Measurements from ENCODE around the gene CLK2. TPM values are rescaled to one million over a fixed set of nuclear protein-coding genes. Genes with fewer than 3 reads are reported as not detected.

The CLK2 gene
- total and polyA plus RNA-seq, 2 of the 8 experiments (the other 6 are each of a cell fraction or from before 2014, with no cell fraction given): 62.2 to 76.0 TPM

DNA sequence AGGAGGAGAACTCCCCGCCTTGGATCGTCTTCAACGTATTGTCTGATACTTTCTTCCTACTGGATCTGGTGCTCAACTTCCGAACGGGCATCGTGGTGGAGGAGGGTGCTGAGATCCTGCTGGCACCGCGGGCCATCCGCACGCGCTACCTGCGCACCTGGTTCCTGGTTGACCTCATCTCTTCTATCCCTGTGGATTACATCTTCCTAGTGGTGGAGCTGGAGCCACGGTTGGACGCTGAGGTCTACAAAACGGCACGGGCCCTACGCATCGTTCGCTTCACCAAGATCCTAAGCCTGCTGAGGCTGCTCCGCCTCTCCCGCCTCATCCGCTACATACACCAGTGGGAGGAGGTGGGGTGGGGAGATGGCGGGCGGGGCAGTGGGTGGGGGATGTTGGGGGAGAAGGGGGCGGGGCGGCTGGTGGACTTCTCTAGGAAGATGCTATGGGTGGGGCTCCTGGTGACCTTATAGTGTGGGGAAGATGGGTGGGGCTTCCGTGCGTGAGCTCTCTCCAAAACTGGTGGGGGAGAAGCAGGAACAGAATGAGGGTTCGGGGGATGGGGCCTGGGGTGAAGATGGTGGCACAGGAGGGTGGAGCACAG lies 9.3 kb upstream of the CLK2 start:
- Histone ChIP-seq H3K4ac (replicated peaks; ENCODE audit: insufficient read length, low read depth, low read length) (no peak overlapping the region), H4K91ac (replicated peaks; ENCODE audit: insufficient read length, low read length) (no peak overlapping the region), H3K36me3 (ENCODE audit: control insufficient read depth in 2 of 4, insufficient read depth in 4 of 4, low read length in 3 of 4) (no peaks in the 10 kb centered on the region; a peak in 1 of 8 replicates), H2BK20ac (ENCODE audit: low read length) (no peak overlapping the region), H3K27me3 (replicated peaks in 1 of 4; ENCODE audit: control insufficient read depth in 3 of 4, extremely low read depth in 1 of 4, insufficient read depth in 3 of 4, low read length in 3 of 4) (no peaks in the 10 kb centered on the region), H2AK5ac (ENCODE audit: low read depth, low read length) (no peak overlapping the region), H2BK12ac (ENCODE audit: low read depth, low read length) (0 out of 2 replicates have a peak overlapping the region, but pooled peaks have one; percentile 27), H3K9me3 (ENCODE audit: insufficient read depth in 2 of 2, low read depth in 1 of 2, low read length in 1 of 2) (no peaks in the 10 kb centered on the region), H4K20me1 (replicated peaks in 1 of 2; ENCODE audit: control insufficient read depth in 1 of 2, insufficient read depth in 2 of 2, low read length in 2 of 2) (no peaks in the 10 kb centered on the region), H2BK15ac (ENCODE audit: low read length) (0 out of 2 replicates have a peak overlapping the region, but pooled peaks have one; percentile 46), H3K4me1 (replicated peaks in 1 of 4; ENCODE audit: control insufficient read depth in 3 of 4, insufficient read depth in 4 of 4, low read length in 3 of 4) (peaks cover 9 to 10% (median 10%) of the 10 kb centered on the region in 4 experiments), H4K5ac (ENCODE audit: insufficient read length, low read depth, low read length) (no peak overlapping the region), H3K27ac (ENCODE audit: low read depth, low read length) (no peak overlapping the region), H3K18ac (ENCODE audit: extremely low read depth, low read length) (no peak overlapping the region), H2AFZ (ENCODE audit: low read length) (no peak overlapping the region), H3K9ac (replicated peaks in 1 of 4; ENCODE audit: extremely low read depth in 1 of 4, low read depth in 3 of 4, low read length in 3 of 4) (no peak overlapping the region), H3K14ac (ENCODE audit: insufficient read length) (no peak overlapping the region), H3K23ac (ENCODE audit: insufficient read length) (no peak overlapping the region), H3K23me2 (ENCODE audit: low read depth, low read length) (peaks cover 4% of the 10 kb centered on the region; the same call in 1 of the 2 replicates), H4K8ac (ENCODE audit: extremely low read depth, insufficient read depth, low read length) (no peak overlapping the region), H3K4me2 (ENCODE audit: insufficient read depth in 1 of 2, low read depth in 2 of 2, low read length in 2 of 2) (no peak overlapping the region), H3K56ac (replicated peaks; ENCODE audit: insufficient read length, low read depth, low read length) (no peak overlapping the region), H2BK5ac (ENCODE audit: low read depth, low read length) (no peak overlapping the region), H3K4me3 (ENCODE audit: extremely low read depth in 1 of 4, insufficient read depth in 2 of 4, low read depth in 3 of 4, low read length in 4 of 4) (no peak overlapping the region), H2BK120ac (replicated peaks; ENCODE audit: low read depth, low read length) (no peak overlapping the region), H3K79me2 (ENCODE audit: control insufficient read depth in 1 of 2, insufficient read depth in 2 of 2, low read length in 2 of 2) (no peaks in the 10 kb centered on the region), H3K79me1 (ENCODE audit: low read depth, low read length) (no peaks in the 10 kb centered on the region; the same call in 1 of the 2 replicates)
- ChIA-PET CTCF (ENCODE audit: partially characterized antibody) (interaction anchor here (3.2 to 8.4 kb wide), 3 partner anchors 24 to 40 kb away, joined by 15 to 79 read pairs (median 50); partner anchors contain the start of genes FDPS and RUSC1), POLR2A (ENCODE audit: partially characterized antibody) (interaction anchor here (0.6 to 2.5 kb wide), 4 partner anchors 9 to 196 kb away, joined by 3 to 10 read pairs (median 4); no protein-coding TSS in a partner anchor)
- DNase-seq (ENCODE audit: low read depth in 1 of 2, low spot score in 2 of 2): no peak
- no peak for FAIRE-seq
- WGBS, 2 experiments (ENCODE audit: extremely low coverage in 1 of 2, insufficient coverage in 1 of 2, insufficient read length in 1 of 2, insufficient replicate concordance in 2 of 2, low coverage in 1 of 2, low lambda C conversion rate in 2 of 2, missing lambda C conversion rate in 1 of 2): 94% methylated on average over 26 of the region's 29 CpGs; no CpG with 5 or more reads in 1 of the 2 experiments
- TF ChIP-seq SIRT6 (IDR thresholded peaks at IDR 0.05; ENCODE audit: low read length) (no peak), GABPA (IDR thresholded peaks at IDR 0.05; ENCODE audit: borderline replicate concordance, insufficient read depth, low read length) (no peak), EP300 (IDR thresholded peaks at IDR 0.05; ENCODE audit: borderline replicate concordance in 1 of 2, low read depth in 2 of 2, low read length in 2 of 2) (no peak), CBX5 (IDR thresholded peaks at IDR 0.05; ENCODE audit: low read depth, low read length) (no peak), SUZ12 (IDR thresholded peaks at IDR 0.05; ENCODE audit: low read length) (no peak), CHD1 (IDR thresholded peaks at IDR 0.05; ENCODE audit: low read depth, low read length) (no peak), RNF2 (IDR thresholded peaks at IDR 0.05; ENCODE audit: borderline replicate concordance, low read depth, low read length, missing control alignments, poor library complexity, severe bottlenecking) (no peak), RFX5 (IDR thresholded peaks at IDR 0.05; ENCODE audit: borderline replicate concordance, low read depth, low read length) (no peak)
- TF ChIP-seq, protein P1, sequence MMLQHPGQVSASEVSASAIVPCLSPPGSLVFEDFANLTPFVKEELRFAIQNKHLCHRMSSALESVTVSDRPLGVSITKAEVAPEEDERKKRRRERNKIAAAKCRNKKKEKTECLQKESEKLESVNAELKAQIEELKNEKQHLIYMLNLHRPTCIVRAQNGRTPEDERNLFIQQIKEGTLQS (IDR thresholded peaks at IDR 0.05; ENCODE audit: insufficient read depth, low read depth, low read length): no peak
- TF ChIP-seq, protein P2, sequence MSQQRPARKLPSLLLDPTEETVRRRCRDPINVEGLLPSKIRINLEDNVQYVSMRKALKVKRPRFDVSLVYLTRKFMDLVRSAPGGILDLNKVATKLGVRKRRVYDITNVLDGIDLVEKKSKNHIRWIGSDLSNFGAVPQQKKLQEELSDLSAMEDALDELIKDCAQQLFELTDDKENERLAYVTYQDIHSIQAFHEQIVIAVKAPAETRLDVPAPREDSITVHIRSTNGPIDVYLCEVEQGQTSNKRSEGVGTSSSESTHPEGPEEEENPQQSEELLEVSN (IDR thresholded peaks at IDR 0.05): no peak

Data from H1 (cell line).